Measurements from ENCODE around the gene NUDT8. TPM values are rescaled to one million over a fixed set of nuclear protein-coding genes. Genes with fewer than 3 reads are reported as not detected.

Gene NUDT8
- total and polyA plus RNA-seq, 9 of the 15 experiments (the other 6 are each of a cell fraction or from before 2014, with no cell fraction given): 0.23 to 27.8 (median 5.0) TPM

DNA sequence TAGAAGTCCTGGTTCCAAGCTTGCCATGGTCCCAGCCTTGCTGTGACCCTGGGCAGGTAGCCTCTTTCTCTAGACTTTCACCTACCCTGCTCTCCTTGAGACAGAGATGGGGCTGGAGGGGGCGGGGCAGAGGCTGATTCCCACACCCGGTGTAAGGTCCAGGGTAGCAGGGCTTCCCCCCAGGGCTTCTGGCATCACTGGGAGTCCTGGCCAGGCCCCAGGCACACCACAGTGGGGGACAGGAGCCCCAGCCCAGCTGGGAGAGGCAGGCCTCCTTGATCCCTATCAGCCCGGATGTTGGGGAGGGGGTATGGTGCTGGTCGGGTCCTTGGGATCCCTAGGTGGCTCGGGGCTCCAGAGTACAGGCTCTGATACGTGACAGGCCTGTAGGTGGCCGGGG lies 1.7 kb upstream of the NUDT8 start (continued):
- no peak for TF ChIP-seq ZNF347 (CRISPR knock-in tag; IDR thresholded peaks at IDR 0.05; ENCODE audit: low read depth)

DNA sequence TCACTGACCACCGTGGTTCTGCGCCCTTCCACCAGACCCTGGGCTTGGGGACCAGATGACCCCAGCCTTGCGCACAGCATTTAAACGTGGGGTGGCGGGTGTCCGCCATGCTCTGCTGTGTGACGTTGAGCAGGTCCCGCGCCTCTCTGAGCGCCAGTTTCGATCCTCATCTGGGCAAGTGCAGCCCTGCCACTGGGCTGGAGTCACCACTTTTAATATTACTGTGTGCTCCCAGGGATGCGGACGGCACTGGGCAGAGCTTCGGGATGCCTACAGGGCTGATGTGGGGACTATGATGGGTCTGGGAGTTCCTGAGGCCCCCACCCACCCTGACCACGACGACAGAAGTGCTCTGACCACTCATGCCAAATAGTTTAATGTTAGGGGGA lies 1.2 kb upstream of the NUDT8 start:
- H3K4me1 ChIP-seq (replicated peaks in 1 of 2; ENCODE audit: control insufficient read depth in 2 of 2, insufficient read depth in 2 of 2, low read length in 2 of 2): peaks cover 10 to 72% of the 10 kb centered on the region in 2 experiments
- DNase-seq (ENCODE audit: extremely low read depth in 1 of 4, low spot score in 3 of 4) (no peak), ATAC-seq (no peak), FAIRE-seq (no peak)
- ChIA-PET POLR2A (interaction anchor here (1.1 to 2.0 kb wide), 4 partner anchors 21 to 54 kb away, joined by 3 to 6 read pairs (median 6); no protein-coding TSS in a partner anchor), CTCF (ENCODE audit: low intra/inter-chr PET ratio) (interaction anchor here (0.6 kb wide), 1 partner anchor 14 kb away, joined by 3 read pairs; no protein-coding TSS in a partner anchor)
- H3K36me3 ChIP-seq (ENCODE audit: control insufficient read depth, insufficient read depth, low read length): peaks cover 15% of the 10 kb centered on the region; the same call in 1 of the 3 replicates
- in situ Hi-C loops (cut with MboI): no loop called here
- peak overlapping the region; percentile 80 for H3K27ac ChIP-seq (ENCODE audit: extremely low read depth, low read depth, low read length)
- H3K4me3 ChIP-seq: peak overlapping the region; percentile 71
- intact Hi-C loops (cut with micrococcal nuclease): loop anchor here (5.0 kb wide), 1 partner anchor 66 kb away; no protein-coding TSS in a partner anchor
- no peaks in the 10 kb centered on the region for H3K9me1 ChIP-seq (ENCODE audit: control insufficient read depth, insufficient read depth, low read length)
- H3K4me2 ChIP-seq (ENCODE audit: insufficient read depth, low read length): peak overlapping the region; percentile 93
- H3K27me3 ChIP-seq (ENCODE audit: control insufficient read depth in 2 of 2, insufficient read depth in 2 of 2, low read length in 2 of 2): no peaks in the 10 kb centered on the region
- H3K9me3 ChIP-seq (replicated peaks; ENCODE audit: control insufficient read depth, insufficient read depth, low read depth, low read length): no peaks in the 10 kb centered on the region
- no peaks in the 10 kb centered on the region for H4K20me1 ChIP-seq (replicated peaks; ENCODE audit: control insufficient read depth, insufficient read depth, low read length)
- H2AFZ ChIP-seq (ENCODE audit: low read depth, low read length): peak overlapping the region; percentile 98
- no TSS peak for BruUV-seq (replicated peaks)
- 54% methylated on average over 16 of the region's 16 CpGs for WGBS (ENCODE audit: insufficient coverage, low coverage, missing lambda C conversion rate)
- H3K9ac ChIP-seq (ENCODE audit: insufficient read depth in 1 of 2, low read depth in 2 of 2, low read length in 2 of 2): peak overlapping the region; percentile 63 to 93
- no peaks in the 10 kb centered on the region for H3K79me2 ChIP-seq (ENCODE audit: control insufficient read depth, insufficient read depth, low read length)
- TF ChIP-seq ZNF431 (CRISPR knock-in tag; IDR thresholded peaks at IDR 0.05) (0 out of 2 replicates have a peak, but pooled peaks have one; percentile 7), ZBTB17 (CRISPR knock-in tag; IDR thresholded peaks at IDR 0.05) (no peak), ZNF121 (CRISPR knock-in tag; conservative IDR thresholded peaks at IDR 0.05) (no peak), HMG20B (CRISPR knock-in tag; IDR thresholded peaks at IDR 0.05) (no peak), NR2F6 (CRISPR knock-in tag; IDR thresholded peaks at IDR 0.05) (peak; percentile 63; the same call in 1 of the 2 replicates), ZFPM2 (CRISPR knock-in tag; IDR thresholded peaks at IDR 0.05) (no peak), PRMT5 (CRISPR knock-in tag; IDR thresholded peaks at IDR 0.05) (no peak), ZFX (CRISPR knock-in tag; IDR thresholded peaks at IDR 0.05) (0 out of 2 replicates have a peak, but pooled peaks have one; percentile 9), HNRNPLL (IDR thresholded peaks at IDR 0.05; ENCODE audit: low read depth, low read length, poor library complexity, severe bottlenecking) (no peak), SMARCA5 (IDR thresholded peaks at IDR 0.05) (peak; percentile 97), OTX1 (CRISPR knock-in tag; IDR thresholded peaks at IDR 0.05) (no peak), HDAC8 (tag; IDR thresholded peaks at IDR 0.05) (no peak), ATF1 (CRISPR knock-in tag; IDR thresholded peaks at IDR 0.05) (no peak), ATF1 (tag; IDR thresholded peaks at IDR 0.05) (peak; percentile 41), NCOR1 (IDR thresholded peaks at IDR 0.05) (no peak), CBFB (CRISPR knock-in tag; IDR thresholded peaks at IDR 0.05) (peak; percentile 41; the same call in 1 of the 2 replicates), CHD1 (IDR thresholded peaks at IDR 0.05; ENCODE audit: low read length) (no peak), HMGN3 (IDR thresholded peaks at IDR 0.05; ENCODE audit: borderline replicate concordance, extremely low read depth, insufficient read length, low read depth, low read length) (no peak)
- TF ChIP-seq, protein P1, sequence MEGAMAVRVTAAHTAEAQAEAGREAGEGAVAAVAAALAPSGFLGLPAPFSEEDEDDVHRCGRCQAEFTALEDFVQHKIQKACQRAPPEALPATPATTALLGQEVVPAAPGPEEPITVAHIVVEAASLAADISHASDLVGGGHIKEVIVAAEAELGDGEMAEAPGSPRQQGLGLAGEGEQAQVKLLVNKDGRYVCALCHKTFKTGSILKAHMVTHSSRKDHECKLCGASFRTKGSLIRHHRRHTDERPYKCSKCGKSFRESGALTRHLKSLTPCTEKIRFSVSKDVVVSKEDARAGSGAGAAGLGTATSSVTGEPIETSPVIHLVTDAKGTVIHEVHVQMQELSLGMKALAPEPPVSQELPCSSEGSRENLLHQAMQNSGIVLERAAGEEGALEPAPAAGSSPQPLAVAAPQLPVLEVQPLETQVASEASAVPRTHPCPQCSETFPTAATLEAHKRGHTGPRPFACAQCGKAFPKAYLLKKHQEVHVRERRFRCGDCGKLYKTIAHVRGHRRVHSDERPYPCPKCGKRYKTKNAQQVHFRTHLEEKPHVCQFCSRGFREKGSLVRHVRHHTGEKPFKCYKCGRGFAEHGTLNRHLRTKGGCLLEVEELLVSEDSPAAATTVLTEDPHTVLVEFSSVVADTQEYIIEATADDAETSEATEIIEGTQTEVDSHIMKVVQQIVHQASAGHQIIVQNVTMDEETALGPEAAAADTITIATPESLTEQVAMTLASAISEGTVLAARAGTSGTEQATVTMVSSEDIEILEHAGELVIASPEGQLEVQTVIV (CRISPR knock-in tag; IDR thresholded peaks at IDR 0.05; ENCODE audit: borderline replicate concordance): no peak
- TF ChIP-seq, protein P2, sequence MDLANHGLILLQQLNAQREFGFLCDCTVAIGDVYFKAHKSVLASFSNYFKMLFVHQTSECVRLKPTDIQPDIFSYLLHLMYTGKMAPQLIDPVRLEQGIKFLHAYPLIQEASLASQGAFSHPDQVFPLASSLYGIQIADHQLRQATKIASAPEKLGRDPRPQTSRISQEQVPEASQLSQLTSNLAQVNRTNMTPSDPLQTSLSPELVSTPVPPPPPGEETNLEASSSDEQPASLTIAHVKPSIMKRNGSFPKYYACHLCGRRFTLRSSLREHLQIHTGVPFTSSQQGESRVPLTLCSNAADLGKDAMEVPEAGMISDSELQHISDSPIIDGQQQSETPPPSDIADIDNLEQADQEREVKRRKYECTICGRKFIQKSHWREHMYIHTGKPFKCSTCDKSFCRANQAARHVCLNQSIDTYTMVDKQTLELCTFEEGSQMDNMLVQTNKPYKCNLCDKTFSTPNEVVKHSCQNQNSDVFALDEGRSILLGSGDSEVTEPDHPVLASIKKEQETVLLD (IDR thresholded peaks at IDR 0.05): no peak

Measured in K562 (cell line).